Tibial artery (tissue), 4 donors: ENCODE measurements around the gene RIC8A.

Experiments used
- DNase-seq, 2 donors: peaks; one replicate each; pipeline ENCODE4 v3.0.0-alpha.2; 2019
- H3K27ac ChIP-seq, 2 donors: fragments of 200-600 bp; sonication (generic) in 1 of 2; 1 replicate in 1 of 2; 2 replicates in 1 of 2; pipeline ENCODE4 v1.5.1; 2018 to 2019; ENCODE audit warnings: mild to moderate bottlenecking in 1 of 2
- H3K27me3 ChIP-seq, 2 donors: fragments of 200-600 bp; sonication (generic) in 1 of 2; one replicate each; pipeline versions ENCODE4 v1.5.1 to v1.6.0; 2016 to 2019
- H3K36me3 ChIP-seq, 3 donors: fragments of 200-600 bp; sonication (generic) in 2 of 3; one replicate each; pipeline ENCODE4 v1.5.1; 2016 to 2019; ENCODE audit warnings: mild to moderate bottlenecking in 2 of 3
- H3K4me1 ChIP-seq, 4 donors: fragments of 200-600 bp; sonication (generic) in 2 of 4; 1 replicate in 3 of 4; 2 replicates in 1 of 4; pipeline ENCODE4 v1.5.1; 2016 to 2019
- H3K4me3 ChIP-seq, 2 donors: fragments of 200-600 bp; sonication (generic) in 1 of 2; 1 replicate in 1 of 2; 2 replicates in 1 of 2; pipeline ENCODE4 v1.5.1; 2018 to 2019; ENCODE audit warnings: mild to moderate bottlenecking in 2 of 2
- H3K9me3 ChIP-seq, 3 donors: fragments of 200-600 bp; sonication (generic) in 1 of 3; one replicate each; pipeline ENCODE4 v1.5.1; 2016 to 2019
- intact Hi-C: fragments of 100-400 bp; cut with DNase I; formaldehyde crosslinking; loops from one replicate; pipeline ENCODE4 v1.15.0; 2023; ENCODE audit warnings: low total_unique reads
- TF ChIP-seq, protein P1 (sequence below), 2 experiments: fragments of 200-600 bp in 1 of 2; fragments of 450-650 bp in 1 of 2; IDR thresholded peaks; one replicate each; pipeline ENCODE4 v1.5.1; 2017 to 2019; ENCODE audit warnings: antibody characterized with exemption in 2 of 2, mild to moderate bottlenecking in 1 of 2, moderate library complexity in 1 of 2

RIC8A gene

DNA sequence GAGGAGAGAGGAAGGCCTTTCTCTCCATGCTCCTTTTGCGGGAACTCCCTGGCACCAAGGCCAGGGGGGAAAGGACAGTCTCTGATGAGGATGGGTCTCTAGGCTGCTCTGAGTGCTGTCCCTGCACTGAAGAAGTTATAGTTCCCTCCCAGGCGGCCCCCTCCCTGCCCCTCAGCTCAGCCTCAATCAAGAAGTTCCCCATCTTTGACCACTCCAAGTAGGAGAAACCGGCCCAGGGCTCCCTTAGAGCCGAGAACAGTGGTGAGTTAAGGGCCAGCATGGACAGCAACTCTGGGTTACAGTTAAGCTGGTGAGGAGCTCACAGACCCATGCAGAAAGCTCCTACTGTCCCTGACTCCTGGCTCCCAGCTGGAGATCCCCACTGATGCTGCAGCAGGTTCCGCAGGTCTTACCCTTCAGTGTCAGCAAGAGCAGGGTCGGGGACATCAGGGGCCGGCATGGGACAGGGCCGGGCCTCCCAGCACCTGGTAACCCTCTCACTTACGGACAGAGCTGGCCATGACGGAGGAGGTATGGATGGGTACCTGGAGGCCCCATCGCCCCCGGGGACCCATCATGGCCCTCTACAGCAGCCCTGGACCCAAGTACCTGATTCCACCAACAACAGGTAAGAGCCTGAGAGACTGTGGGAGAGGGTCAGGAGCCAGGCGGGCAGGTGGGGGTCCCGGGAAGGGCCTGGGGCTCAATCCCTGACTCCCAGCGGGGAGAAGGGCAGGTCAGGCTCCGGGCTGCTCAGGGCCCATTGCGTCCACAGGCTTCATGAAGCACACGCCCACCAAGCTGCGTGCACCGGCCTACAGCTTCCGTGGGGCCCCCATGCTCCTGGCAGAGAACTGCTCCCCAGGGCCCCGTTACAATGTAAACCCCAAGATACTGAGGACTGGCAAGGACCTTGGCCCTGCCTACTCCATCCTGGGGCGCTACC lies 10.4 kb upstream of the RIC8A start:
- Histone ChIP-seq H3K36me3 (peaks cover 6 to 32% (median 9%) of the 10 kb centered on the region in 3 donors), H3K27me3 (peaks cover 0 to 4% of the 10 kb centered on the region in 2 donors), H3K27ac (no peak overlapping the region), H3K4me3 (no peak overlapping the region), H3K9me3 (no peaks in the 10 kb centered on the region), H3K4me1 (no peaks in the 10 kb centered on the region)
- DNase-seq = peak; percentile 18 to 50
- intact Hi-C loops = no loop called here
- TF ChIP-seq, protein P1, sequence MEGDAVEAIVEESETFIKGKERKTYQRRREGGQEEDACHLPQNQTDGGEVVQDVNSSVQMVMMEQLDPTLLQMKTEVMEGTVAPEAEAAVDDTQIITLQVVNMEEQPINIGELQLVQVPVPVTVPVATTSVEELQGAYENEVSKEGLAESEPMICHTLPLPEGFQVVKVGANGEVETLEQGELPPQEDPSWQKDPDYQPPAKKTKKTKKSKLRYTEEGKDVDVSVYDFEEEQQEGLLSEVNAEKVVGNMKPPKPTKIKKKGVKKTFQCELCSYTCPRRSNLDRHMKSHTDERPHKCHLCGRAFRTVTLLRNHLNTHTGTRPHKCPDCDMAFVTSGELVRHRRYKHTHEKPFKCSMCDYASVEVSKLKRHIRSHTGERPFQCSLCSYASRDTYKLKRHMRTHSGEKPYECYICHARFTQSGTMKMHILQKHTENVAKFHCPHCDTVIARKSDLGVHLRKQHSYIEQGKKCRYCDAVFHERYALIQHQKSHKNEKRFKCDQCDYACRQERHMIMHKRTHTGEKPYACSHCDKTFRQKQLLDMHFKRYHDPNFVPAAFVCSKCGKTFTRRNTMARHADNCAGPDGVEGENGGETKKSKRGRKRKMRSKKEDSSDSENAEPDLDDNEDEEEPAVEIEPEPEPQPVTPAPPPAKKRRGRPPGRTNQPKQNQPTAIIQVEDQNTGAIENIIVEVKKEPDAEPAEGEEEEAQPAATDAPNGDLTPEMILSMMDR (IDR thresholded peaks at IDR 0.05) = no peak

DNA sequence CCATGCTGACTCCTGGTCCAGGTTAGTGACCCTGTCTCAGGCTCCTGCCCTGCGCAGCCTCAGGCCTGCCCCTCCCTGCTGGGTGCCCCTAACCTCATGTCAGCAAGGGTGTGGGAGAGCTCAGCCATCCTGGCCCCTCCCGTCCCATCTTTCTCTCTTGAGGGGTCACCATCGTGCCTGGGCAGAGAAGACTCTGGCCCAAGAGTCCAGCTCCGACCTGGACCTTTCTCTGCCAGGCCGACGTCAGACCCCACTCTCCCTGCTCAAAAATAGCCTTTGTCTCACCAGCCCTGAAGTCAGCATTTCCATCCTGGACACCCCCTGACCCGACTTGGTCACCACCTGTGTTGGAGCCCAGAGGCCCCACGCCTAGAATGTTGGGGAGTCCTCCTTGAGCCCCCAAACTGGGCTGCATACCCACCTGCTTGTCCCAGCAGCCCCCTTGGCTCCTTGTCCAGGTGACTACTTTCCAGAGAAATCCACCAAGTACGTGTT lies 9.7 kb upstream of the RIC8A start:
- no peaks in the 10 kb centered on the region for H3K9me3 ChIP-seq
- H3K36me3 ChIP-seq = peaks cover 6 to 39% (median 9%) of the 10 kb centered on the region in 3 donors
- no peak overlapping the region for H3K27ac ChIP-seq
- TF ChIP-seq, protein P1 (IDR thresholded peaks at IDR 0.05) = no peak
- H3K4me1 ChIP-seq = no peaks in the 10 kb centered on the region
- H3K27me3 ChIP-seq = peaks cover 0 to 4% of the 10 kb centered on the region in 2 donors
- no peak overlapping the region for H3K4me3 ChIP-seq
- intact Hi-C loops = no loop called here
- peak in 1 of 2 donors; percentile 61 for DNase-seq

DNA sequence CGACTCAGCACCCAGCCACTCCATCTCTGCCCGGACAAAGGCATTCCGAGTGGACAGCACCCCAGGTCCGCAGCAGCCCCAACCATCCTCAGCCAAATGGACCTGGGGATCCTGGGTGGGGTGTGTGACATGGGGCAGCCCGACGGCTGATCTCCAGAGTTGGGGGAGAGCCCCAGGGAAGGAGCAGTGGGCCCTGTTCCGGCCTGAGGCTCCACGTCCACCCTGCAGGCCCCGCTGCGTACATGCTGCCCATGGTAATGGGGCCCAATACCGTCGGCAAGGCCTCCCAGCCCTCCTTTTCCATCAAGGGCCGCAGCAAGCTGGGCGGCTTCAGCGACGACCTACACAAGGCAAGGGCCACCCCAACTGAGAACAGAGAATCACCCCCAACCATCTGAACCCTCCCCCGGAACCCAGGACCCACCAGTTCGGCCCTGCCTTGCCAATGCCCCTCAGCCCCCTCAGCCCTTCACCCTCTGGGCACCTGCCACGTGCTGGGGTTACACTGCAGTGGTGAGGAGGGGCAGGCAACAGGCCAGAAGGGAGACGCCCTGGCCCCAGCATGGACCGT lies 9.2 kb upstream of the RIC8A start:
- Histone ChIP-seq H3K4me1 (peaks cover 0 to 1% (median under 1%) of the 10 kb centered on the region in 4 donors), H3K27ac (no peak overlapping the region), H3K36me3 (peaks cover 6 to 44% (median 14%) of the 10 kb centered on the region in 3 donors), H3K4me3 (no peak overlapping the region), H3K9me3 (no peaks in the 10 kb centered on the region), H3K27me3 (peaks cover 0 to 4% of the 10 kb centered on the region in 2 donors)
- intact Hi-C loops = no loop called here
- TF ChIP-seq, protein P1 (IDR thresholded peaks at IDR 0.05) = no peak
- peak; percentile 17 to 64 for DNase-seq

DNA sequence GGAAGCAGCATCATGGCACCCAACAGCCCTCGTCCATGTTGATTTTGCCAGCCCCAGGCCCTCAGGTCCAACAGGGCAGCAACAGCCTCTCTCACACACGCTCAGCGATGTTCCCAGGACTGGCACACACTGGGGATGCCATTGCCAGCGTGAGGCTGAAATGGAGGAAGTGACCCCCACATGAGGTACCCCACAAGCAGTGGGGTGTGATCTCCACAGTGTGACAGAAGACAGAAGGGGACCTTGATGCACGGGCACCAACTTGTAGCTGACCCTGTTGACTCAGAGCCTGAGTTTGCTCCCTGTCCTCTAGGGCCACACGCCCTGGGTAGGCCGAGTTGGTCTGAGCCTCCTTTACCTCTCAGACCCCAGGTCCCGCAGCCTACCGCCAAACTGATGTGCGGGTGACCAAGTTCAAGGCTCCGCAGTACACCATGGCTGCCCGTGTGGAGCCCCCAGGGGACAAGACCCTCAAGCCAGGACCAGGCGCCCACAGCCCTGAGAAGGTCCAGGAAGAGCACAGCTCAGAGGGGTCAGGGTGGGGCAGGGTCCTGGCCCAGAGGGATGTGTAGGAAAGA lies 8.4 kb upstream of the RIC8A start:
- H3K4me1 ChIP-seq = peaks cover 0 to 9% (median 8%) of the 10 kb centered on the region in 4 donors
- H3K27me3 ChIP-seq = no peaks in the 10 kb centered on the region
- no peak overlapping the region for H3K4me3 ChIP-seq
- intact Hi-C loops = no loop called here
- H3K27ac ChIP-seq = no peak overlapping the region
- peak; percentile 18 to 63 for DNase-seq
- H3K36me3 ChIP-seq = peaks cover 6 to 52% (median 22%) of the 10 kb centered on the region in 3 donors
- TF ChIP-seq, protein P1 (IDR thresholded peaks at IDR 0.05) = no peak
- H3K9me3 ChIP-seq = no peaks in the 10 kb centered on the region

DNA sequence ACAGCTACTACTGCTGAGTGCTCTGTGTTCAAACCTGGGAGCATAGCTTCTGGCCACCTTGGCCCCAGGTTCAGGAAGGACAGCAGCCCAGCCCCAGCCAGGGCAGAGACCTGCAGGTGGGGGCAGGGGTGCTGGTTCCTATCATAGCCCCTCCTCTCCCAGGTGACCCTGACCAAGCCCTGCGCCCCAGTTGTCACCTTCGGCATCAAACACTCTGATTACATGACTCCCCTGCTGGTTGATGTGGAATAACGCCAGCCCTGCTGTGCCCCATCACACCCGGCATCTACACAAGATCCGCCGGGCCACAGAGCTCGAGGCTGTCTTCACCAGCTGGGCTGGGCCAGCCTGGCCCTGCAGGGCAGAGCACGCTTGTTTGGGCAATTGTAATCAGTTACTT lies 7.7 kb upstream of the RIC8A start:
- H3K27ac ChIP-seq = no peak overlapping the region
- no peaks in the 10 kb centered on the region for H3K9me3 ChIP-seq
- TF ChIP-seq, protein P1 (IDR thresholded peaks at IDR 0.05) = no peak
- H3K4me3 ChIP-seq = no peak overlapping the region
- intact Hi-C loops = no loop called here
- peaks cover 13 to 59% (median 29%) of the 10 kb centered on the region in 3 donors for H3K36me3 ChIP-seq
- peaks cover 0 to 16% (median 15%) of the 10 kb centered on the region in 4 donors for H3K4me1 ChIP-seq
- H3K27me3 ChIP-seq = no peaks in the 10 kb centered on the region
- DNase-seq = peak in 1 of 2 donors; percentile 20
